ENCODE results near the gene CD40. TPM values are rescaled to one million over a fixed set of nuclear protein-coding genes. Genes with fewer than 3 reads are reported as not detected.
"Not testable (repeated sequence)": the region's sequence is repeated elsewhere in the genome, so short reads cannot be mapped to it uniquely, and the experiment has no call there.

CD40 gene
- total and polyA plus RNA-seq, 2 donors (not counting 1 experiment from before 2014, with no cell fraction given): 1.5 to 2.3 TPM

GRCh38 chr20:46093531-46093930, 24.6 kb upstream of the CD40 start:
- no peak overlapping the region for H3K27ac ChIP-seq (ENCODE audit: insufficient read depth, low read length)
- H3K4me1 ChIP-seq (ENCODE audit: control insufficient read depth, extremely low read depth, insufficient read depth, low read length): no peaks in the 10 kb centered on the region
- H3K36me3 ChIP-seq (ENCODE audit: control insufficient read depth, insufficient read depth, low read length): no peaks in the 10 kb centered on the region
- H3K9me3 ChIP-seq (ENCODE audit: control insufficient read depth, insufficient read depth, low read depth, low read length): no peaks in the 10 kb centered on the region
- DNase-seq (ENCODE audit: low read depth in 2 of 2): peak in 1 of 2 donors; percentile 17
- H3K79me2 ChIP-seq (ENCODE audit: control insufficient read depth, insufficient read depth, low read length): peaks cover 9% of the 10 kb centered on the region
- H3K4me2 ChIP-seq (ENCODE audit: extremely low read depth, insufficient read depth, low read length): no peak overlapping the region
- TF ChIP-seq EZH2 (IDR thresholded peaks at IDR 0.05; ENCODE audit: low read length, missing control alignments) (no peak), CTCF (conservative IDR thresholded peaks at IDR 0.05 in 1 of 2, IDR thresholded peaks at IDR 0.05 in 1 of 2; ENCODE audit: low read depth in 1 of 2, low read length in 2 of 2) (no peak)
- no peak overlapping the region for H3K4me3 ChIP-seq (replicated peaks in 1 of 4; ENCODE audit: control extremely low read depth in 1 of 4, insufficient read depth in 1 of 4, low read depth in 3 of 4, low read length in 4 of 4)
- peaks cover 6% of the 10 kb centered on the region for H3K27me3 ChIP-seq (ENCODE audit: control insufficient read depth, insufficient read depth, low read length)
- H3K9ac ChIP-seq (ENCODE audit: insufficient read depth, low read length): no peak overlapping the region
- H2AFZ ChIP-seq (ENCODE audit: low read length): no peak overlapping the region
- H4K20me1 ChIP-seq (ENCODE audit: control insufficient read depth, extremely low read depth, insufficient read depth, low read length): no peaks in the 10 kb centered on the region

- Histone ChIP-seq H3K36me3 (ENCODE audit: control insufficient read depth, insufficient read depth, low read length) (no peaks in the 10 kb centered on the region), H3K4me1 (ENCODE audit: control insufficient read depth, extremely low read depth, insufficient read depth, low read length) (no peaks in the 10 kb centered on the region), H3K4me3 (replicated peaks in 1 of 4; ENCODE audit: control extremely low read depth in 1 of 4, insufficient read depth in 1 of 4, low read depth in 3 of 4, low read length in 4 of 4) (no peak overlapping the region), H3K9me3 (ENCODE audit: control insufficient read depth, insufficient read depth, low read depth, low read length) (no peaks in the 10 kb centered on the region), H2AFZ (ENCODE audit: low read length) (no peak overlapping the region), H3K27me3 (ENCODE audit: control insufficient read depth, insufficient read depth, low read length) (peaks cover 21% of the 10 kb centered on the region), H3K4me2 (ENCODE audit: extremely low read depth, insufficient read depth, low read length) (no peak overlapping the region), H3K9ac (ENCODE audit: insufficient read depth, low read length) (no peak overlapping the region), H3K79me2 (ENCODE audit: control insufficient read depth, insufficient read depth, low read length) (no peaks in the 10 kb centered on the region), H3K27ac (ENCODE audit: insufficient read depth, low read length) (no peak overlapping the region), H4K20me1 (ENCODE audit: control insufficient read depth, extremely low read depth, insufficient read depth, low read length) (no peaks in the 10 kb centered on the region)
- DNase-seq (ENCODE audit: low read depth in 2 of 2): no peak
- no peak for TF ChIP-seq CTCF (conservative IDR thresholded peaks at IDR 0.05 in 1 of 2, IDR thresholded peaks at IDR 0.05 in 1 of 2; ENCODE audit: low read depth in 1 of 2, low read length in 2 of 2)
Measured at GRCh38 chr20:46099491-46100287, 18.4 kb upstream of the CD40 start.

GRCh38 chr20:46100444-46100843, 17.7 kb upstream of the CD40 start:
- not testable (repeated sequence) for H3K79me2 ChIP-seq (ENCODE audit: control insufficient read depth, insufficient read depth, low read length); H4K20me1 ChIP-seq (ENCODE audit: control insufficient read depth, extremely low read depth, insufficient read depth, low read length); H3K4me1 ChIP-seq (ENCODE audit: control insufficient read depth, extremely low read depth, insufficient read depth, low read length); H3K27ac ChIP-seq (ENCODE audit: insufficient read depth, low read length); H3K9ac ChIP-seq (ENCODE audit: insufficient read depth, low read length); H3K9me3 ChIP-seq (ENCODE audit: control insufficient read depth, insufficient read depth, low read depth, low read length); DNase-seq (ENCODE audit: low read depth in 2 of 2); H2AFZ ChIP-seq (ENCODE audit: low read length); H3K4me2 ChIP-seq (ENCODE audit: extremely low read depth, insufficient read depth, low read length); H3K4me3 ChIP-seq (replicated peaks in 1 of 4; ENCODE audit: control extremely low read depth in 1 of 4, insufficient read depth in 1 of 4, low read depth in 3 of 4, low read length in 4 of 4); H3K36me3 ChIP-seq (ENCODE audit: control insufficient read depth, insufficient read depth, low read length)
- peaks cover 21% of the 10 kb centered on the region for H3K27me3 ChIP-seq (ENCODE audit: control insufficient read depth, insufficient read depth, low read length)
